Fibroblast of villous mesenchyme (primary cell): Measurements from ENCODE around the gene NANP. TPM values are rescaled to one million over a fixed set of nuclear protein-coding genes. Genes with fewer than 3 reads are reported as not detected.

Experiments used
- small RNA-seq: library from RNA; depleted of rRNA; stranded (forward); fragments of <200 nt; gene quantifications from one replicate; pipeline ENCODE3, GENCODE V24; 2012
- total RNA-seq: library from RNA; depleted of rRNA; stranded (reverse); fragments of >200 nt; gene quantifications from 2 replicates; pipeline ENCODE4 v1.2.3, GENCODE V29; 2012

The NANP gene
- total RNA-seq, 1 donor, result 16.8 TPM

Small RNAs within 50 kb of the gene (small RNA-seq; reads per million reads assigned to genes)
- gene RN7SL594P (not detected), gene RNU6ATAC17P (not detected)

Other genes with a start within 250 kb of the NANP start
- 38.4 and 39.3 TPM in 2 replicates for gene ABHD12, start 233.2 kb downstream of the NANP start, total RNA-seq
- gene GINS1, start 216.3 kb downstream of the NANP start, total RNA-seq, result 7.4 and 13.8 TPM in 2 replicates
- 8.2 and 10.3 TPM in 2 replicates for gene NINL, start 38.5 kb downstream of the NANP start, total RNA-seq
- gene ZNF337, start 72.8 kb upstream of the NANP start, total RNA-seq, result 10.6 and 13.0 TPM in 2 replicates